ENCODE data around the gene TGOLN2. TPM values are rescaled to one million over a fixed set of nuclear protein-coding genes. Genes with fewer than 3 reads are reported as not detected.
"Not testable (repeated sequence)": the region's sequence is repeated elsewhere in the genome, so short reads cannot be mapped to it uniquely, and the experiment has no call there.

Gene TGOLN2
- total RNA-seq, 1 donor from 2014 or later, result 152 TPM

DNA sequence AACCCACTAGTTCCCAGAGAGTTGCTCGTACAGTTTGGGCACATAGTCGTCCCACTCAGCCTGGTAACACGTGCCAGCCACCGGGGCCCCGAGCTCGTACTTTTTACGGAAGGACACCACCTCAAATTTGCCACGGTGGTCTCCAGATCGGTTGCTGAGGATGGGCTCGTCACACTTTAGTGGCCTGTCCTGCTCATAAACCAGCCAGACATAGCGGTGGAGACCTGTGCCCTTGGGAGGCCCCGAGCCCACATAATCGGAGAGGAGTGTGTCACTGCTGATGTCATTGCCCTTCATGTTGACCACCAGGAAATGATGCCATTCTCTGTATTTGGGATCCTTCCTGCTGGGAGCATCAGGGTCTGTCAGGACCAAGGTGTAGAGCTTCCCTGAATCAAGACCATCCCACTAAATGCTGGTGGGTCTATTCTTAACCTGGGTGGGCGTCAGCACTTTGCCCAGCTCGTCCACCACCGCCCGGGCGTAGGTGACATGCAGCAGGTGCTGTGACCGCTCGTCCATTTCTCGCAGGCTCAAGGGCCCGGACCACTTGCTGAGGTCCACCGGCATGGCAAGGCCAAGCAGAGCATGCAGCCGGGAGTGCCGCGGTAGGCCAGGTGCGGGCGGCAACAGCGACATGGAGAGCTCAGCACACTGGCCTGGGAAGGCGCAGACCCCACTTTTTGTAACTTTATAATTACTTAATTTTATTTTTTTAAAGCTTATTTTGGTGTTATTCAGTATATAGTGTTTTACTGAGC lies 13.7 kb upstream of the TGOLN2 start:
- intact Hi-C loops (cut with micrococcal nuclease), result no loop called here

DNA sequence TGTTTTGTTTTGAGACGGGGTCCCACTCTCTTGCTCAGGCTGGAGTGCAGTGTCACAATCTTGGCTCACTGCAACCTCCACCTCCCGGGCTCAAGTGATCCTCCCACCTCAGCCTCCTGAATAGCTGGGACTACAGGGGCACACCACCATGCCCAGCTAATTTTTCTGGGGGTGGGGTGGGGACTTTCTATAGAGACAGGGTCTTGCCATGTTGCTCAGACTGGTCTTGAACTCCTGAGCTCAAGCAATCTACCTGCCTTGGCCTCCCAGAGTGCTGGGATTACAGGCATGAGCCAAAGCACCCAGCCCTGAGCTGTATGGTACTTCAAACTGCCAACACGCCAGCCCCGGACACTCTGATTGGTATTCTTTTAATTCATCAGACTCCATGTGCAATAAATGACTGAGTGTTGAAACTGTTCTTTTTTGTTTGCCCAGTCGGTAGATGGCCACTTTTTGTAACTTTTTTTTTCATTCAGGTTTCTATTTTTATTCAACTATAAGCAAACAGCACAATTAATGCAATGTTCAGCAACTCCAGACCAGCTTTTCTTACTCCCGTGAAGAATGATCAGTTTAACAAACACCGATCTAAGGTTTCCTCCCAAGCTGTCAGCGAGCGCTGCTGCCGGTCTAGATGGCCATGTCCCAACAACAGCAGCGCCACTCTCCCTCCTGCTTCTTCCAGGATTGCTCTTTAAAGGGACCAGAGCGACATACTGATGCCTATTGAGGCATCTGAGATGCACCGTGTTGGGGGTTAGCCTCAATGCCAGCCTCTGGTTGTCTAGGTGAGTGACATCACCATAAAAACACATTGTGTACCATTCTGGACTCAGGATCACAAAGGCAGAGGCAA lies 12.5 kb upstream of the TGOLN2 start:
- intact Hi-C loops (cut with micrococcal nuclease), result no loop called here

DNA sequence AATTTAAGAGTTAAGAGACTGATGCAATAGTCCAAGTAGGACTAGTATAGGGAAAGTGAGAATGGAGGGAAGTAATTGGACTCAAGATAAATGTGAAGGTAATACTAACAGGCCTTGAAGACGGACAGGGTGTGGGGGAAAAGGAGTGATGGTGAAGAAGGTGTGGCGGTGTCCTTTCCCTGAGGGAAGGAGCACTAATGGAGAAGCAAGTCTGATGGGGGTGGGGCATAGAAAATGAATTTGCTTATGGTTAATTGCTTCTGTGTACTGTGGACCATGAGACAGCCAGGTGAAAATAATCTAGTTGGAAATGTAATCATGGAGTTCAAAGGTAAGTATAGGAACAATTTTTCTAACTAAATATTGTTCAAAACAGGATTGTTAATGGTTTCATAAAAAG lies 7.1 kb upstream of the TGOLN2 start:
- intact Hi-C loops (cut with micrococcal nuclease), result no loop called here

DNA sequence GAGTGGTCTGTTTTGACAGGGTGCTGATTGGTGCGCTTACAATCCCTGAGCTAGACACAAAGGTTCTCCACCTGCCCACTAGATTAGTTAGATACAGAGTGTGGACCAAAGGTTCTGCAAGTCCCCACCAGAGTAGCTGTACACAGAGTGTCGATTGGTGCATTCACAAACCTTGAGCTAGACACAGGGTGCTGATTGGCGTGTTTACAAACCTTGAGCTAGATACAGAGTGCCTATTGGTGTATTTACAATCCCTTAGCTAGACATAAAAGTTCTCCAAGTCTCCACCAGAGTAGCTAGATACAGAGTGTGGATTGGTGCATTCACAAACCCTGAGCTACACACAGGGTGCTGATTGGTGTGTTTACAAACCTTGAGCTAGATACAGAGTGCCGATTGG lies 6.1 kb upstream of the TGOLN2 start:
- intact Hi-C loops (cut with micrococcal nuclease), result not testable (repeated sequence)

DNA sequence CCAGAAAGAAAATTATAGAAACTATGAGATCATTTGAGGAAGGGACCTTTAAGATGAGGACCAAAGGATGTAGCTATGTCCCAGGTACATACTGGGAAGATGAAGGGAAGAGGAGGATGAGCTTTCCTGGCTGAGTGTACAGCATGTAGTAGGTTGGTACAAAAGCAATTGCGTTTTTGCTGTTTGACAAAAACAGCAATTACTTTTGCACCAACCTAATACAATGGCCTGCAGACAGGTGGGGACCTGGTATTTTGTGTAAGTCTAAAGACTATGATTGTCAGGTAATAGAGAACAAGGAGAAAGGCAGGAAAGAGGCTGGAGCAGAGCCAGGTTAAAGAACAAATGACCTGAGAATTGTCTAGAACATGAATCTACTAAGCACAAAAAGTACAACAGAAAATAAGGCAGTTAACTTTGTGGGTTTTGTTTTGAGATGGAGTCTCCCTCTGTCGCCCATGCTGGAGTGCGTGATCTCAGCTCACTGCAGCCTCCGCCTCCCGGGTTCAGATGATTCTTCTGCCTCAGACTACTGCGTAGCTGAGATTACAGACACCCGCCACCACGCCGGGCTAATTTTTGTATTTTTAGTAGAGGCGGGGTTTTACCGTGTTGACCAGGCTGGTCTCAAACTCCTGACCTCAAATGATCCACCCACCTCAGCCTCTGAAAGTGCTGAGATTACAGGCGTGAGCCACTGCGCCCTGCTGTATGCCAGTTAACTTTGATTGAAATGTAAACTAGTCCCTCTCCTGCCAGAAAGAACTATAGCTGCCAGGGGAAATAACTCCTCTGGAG lies 3.2 kb upstream of the TGOLN2 start:
- intact Hi-C loops (cut with micrococcal nuclease), result no loop called here

DNA sequence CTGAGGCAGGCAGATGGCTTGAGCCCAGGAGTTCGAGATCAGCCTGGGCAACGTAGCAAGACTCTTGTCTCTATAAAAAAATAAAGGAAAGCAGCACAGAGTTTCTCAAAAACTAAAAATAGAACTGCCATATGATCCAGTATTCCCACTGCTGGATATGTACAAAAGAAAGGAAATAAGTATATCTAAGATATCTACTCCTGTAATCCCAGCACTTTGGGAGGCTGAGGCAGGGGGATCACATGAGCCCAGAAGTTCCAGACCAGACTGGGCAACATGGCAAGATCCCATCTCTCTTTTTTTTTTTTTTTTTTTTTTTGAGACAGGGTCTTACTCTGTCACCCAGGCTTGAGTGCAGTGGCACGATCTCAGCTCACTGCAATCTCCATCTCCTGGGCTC lies 1.9 kb upstream of the TGOLN2 start:
- intact Hi-C loops (cut with micrococcal nuclease), result loop anchor here (10.0 kb wide), 1 partner anchor 865 kb away; the partner anchor contains the start of genes IMMT and MRPL35

DNA sequence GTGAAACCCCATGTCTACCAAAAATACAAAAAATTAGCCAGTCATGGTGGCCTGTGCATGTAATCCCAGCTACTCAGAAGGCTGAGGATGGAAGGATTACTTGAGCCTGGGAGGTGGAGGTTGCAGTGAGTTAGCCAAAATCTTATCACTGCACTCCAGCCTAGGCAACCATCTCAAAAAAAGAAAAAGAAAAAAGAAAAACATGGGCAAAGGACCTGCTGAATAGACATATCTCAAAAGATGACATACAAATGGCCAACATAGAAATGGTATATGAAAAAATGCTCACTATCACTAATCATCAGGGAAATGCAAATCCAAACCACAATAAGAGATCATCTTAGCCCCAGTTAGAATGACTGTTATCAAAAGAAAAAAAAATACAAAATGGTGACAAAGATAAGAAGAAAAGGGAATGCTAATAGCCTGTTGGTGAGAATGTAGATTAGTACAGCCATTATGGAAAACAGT lies 1.4 kb upstream of the TGOLN2 start:
- intact Hi-C loops (cut with micrococcal nuclease), result loop anchor here (10.0 kb wide), 1 partner anchor 866 kb away; the partner anchor contains the start of genes IMMT and MRPL35

DNA sequence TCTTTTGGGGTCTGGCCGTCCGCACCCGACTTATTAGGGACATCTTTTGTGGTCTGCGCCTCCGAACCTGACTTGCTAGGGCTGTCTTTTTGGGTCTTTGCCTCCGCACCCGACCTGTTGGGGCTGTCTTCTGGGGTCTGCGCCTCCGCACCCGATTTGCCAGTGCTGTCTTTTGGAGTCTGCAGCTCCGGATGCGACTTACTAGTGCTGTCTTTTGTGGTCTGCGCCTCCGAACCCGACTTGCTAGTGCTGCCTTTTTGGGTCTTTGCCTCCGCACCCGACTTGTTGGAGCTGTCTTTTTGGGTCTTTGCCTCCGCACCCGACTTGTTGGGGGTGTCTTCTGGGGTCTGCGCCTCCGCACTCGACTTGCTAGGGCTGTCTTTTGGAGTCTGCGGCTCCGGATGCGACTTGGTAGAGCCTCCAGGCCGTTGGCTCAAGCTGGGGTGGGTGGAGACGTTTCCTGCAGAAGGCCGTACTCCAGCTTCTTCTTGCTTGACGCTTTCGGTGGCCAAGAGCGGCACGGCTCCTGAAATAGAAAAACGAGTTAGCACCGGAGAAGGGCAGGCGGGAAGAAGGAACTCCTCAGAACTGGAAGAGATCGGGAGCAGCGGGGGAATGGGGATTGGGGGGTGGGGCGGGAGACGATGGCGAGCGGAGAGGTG lies 498 bp downstream of the TGOLN2 start:
- intact Hi-C loops (cut with micrococcal nuclease), result loop anchor here (2.0 to 10.0 kb wide), 4 partner anchors 36 to 868 kb away; partner anchors contain the start of genes IMMT, MRPL35 and PTCD3

DNA sequence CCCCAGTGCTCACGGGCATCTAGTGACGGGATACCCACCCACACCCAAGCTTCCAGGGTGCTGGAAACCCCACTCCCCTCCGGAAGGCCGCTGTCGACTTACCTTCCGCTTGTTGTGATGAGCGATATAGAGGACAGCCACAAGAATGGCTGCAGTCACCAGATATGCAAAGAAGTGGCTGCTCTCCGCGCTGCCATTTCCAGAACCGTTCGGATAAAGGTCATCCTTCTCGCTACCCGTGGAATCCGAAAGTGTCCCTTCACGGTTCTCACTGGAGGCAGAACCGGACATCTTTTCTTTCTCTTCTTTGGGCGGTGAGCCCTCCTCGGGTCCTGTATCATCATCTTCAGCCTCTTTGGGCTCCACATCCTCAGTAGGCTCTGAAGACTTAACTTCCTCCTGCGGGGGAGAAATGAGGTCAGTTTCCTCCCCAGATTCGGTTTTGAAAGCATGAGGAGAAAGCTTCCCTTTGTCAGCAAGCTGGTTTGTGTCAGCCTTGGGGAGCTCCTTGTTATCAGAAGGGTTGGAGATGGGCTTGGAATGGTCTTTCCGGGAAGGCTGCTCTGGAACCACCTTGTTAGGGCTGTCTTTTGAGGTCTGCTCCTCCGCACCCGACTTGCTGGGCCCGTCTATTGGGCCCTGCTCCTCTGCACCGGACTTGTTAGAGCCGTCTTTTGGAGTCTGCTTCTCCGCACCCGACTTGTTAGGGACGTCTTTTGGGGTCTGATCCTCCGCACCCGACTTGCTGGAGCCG lies 1.2 kb downstream of the TGOLN2 start:
- intact Hi-C loops (cut with micrococcal nuclease), result loop anchor here (1.0 to 10.0 kb wide), 6 partner anchors 26 to 868 kb away; partner anchors contain the start of genes IMMT, MRPL35 and PTCD3

DNA sequence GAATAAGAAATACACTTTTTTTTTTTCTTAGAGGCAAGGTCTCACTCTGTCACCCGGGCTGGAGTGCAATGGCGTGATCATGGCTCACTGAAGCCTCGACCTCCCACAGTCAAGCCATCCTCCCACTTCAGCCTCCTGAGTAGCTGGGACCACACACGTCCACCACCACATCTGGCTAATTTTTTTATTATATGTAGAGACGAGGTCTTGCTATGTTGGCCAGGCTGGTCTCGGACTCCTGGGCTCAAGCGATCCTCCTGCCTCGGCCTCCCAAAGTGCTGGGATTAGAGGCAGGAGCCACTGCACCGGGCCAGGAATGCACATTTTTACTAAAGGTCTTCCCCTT lies 2.4 kb downstream of the TGOLN2 start:
- intact Hi-C loops (cut with micrococcal nuclease), result loop anchor here (10.0 kb wide), 1 partner anchor 869 kb away; the partner anchor contains the start of genes IMMT and MRPL35

DNA sequence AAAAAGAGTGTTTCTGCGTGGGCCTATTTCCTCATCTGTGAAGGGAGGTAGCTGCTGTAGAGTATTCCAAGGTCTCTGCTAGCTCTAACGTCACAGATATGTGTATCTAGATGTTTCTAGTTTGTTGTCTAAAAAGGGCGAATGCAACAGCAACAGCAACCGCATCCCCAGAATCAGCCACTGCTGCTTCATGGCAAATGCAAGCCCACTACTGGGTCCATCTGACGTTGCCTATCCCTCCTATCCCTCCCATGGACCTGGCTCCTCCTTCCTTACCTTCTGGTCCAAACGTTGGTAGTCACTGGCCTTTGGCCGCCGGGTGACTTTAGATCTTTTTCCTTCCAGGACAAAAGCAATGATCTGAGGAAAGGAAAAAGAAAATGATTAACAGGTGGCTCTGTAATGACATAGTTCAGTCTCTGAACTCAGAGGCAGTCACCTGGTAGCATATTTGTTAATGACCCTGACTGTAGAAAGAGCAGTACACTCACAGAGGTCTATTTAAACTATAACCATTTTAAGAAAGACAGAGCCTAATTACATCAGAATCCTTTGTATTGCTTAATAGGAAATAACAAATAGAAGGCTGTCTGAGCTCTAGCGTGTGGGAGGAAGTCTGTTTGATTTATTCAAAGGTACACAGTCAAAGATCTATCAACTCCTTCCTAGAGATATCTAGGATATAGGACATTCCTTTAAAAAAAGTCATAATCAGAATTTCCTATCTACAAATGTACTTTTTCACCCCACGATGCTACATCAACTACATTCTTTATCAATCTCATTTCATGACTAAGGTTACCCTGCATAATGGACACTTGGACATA lies 2.9 kb downstream of the TGOLN2 start:
- intact Hi-C loops (cut with micrococcal nuclease), result loop anchor here (10.0 kb wide), 1 partner anchor 870 kb away; the partner anchor contains the start of genes IMMT and MRPL35

DNA sequence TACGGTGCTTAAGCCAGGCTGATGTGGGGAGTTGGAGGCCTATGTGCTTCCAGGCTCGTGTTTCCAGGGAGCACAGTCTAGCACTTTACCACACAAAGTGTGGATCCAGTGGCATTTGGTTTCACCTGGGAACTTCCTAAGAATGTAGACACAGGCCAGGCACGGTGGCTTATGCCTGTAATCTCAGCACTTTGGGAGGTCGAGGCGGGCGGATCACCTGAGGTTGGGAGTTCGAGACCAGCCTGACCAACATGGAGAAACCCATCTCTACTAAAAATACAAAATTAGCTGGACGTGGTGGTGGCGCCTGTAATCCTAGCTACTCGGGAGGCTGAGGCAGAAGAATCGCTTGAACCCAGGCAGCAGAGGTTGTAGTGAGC lies 3.8 kb downstream of the TGOLN2 start:
- intact Hi-C loops (cut with micrococcal nuclease), result loop anchor here (10.0 kb wide), 1 partner anchor 871 kb away; the partner anchor contains the start of genes IMMT and MRPL35

DNA sequence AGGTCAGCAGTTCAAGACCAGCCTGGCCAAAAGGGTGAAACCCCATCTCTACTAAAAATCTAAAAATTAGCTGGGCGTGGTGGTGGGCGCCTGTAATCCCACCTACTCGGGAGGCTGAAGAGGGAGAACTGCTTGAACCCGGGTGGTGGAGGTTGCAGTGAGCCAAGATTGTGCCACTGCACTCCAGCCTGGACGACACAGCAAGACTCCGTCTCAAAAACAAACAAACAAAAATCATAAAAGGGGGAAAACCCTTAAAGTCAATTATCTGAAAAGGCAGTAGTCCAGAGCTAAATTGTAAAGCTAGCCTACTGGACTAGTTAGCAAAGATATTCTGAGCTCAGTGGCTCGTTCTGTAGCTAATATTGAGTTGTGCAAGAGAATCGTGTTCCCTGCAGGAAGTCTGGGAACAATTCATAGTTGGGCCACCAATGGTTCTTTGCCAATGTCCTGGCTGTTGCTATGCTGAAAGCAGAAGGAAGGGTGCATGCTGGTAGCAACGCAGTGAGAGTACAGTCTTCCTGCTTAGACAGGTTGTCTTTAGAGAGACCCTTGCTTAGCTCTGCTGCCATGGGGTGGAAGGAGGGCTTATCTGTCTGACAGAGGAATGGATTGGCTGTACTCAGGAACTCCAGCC lies 4.3 kb downstream of the TGOLN2 start:
- intact Hi-C loops (cut with micrococcal nuclease), result loop anchor here (10.0 kb wide), 1 partner anchor 871 kb away; the partner anchor contains the start of genes IMMT and MRPL35

DNA sequence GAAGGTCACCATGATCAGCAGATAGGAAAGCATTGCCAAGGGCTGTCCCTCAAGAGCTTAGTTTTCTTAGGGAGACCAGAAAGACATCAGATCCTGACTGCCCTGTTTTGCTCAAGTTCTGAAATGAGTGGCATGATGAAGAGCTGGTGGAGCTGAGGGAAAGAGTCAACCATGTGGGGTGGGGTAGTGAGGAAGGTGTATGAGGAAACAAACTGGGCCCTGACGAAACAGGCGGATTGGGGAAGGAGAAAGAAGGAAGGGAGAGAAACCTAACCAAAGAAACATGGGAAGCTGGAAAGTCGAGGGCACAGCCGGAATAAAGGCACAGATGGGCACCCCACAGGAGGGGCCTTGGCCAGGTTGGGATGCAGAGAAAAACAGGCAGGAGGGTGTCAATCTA lies 8.0 kb downstream of the TGOLN2 start:
- intact Hi-C loops (cut with micrococcal nuclease), result loop anchor here (10.0 kb wide), 1 partner anchor 875 kb away; the partner anchor contains the start of genes IMMT and MRPL35

DNA sequence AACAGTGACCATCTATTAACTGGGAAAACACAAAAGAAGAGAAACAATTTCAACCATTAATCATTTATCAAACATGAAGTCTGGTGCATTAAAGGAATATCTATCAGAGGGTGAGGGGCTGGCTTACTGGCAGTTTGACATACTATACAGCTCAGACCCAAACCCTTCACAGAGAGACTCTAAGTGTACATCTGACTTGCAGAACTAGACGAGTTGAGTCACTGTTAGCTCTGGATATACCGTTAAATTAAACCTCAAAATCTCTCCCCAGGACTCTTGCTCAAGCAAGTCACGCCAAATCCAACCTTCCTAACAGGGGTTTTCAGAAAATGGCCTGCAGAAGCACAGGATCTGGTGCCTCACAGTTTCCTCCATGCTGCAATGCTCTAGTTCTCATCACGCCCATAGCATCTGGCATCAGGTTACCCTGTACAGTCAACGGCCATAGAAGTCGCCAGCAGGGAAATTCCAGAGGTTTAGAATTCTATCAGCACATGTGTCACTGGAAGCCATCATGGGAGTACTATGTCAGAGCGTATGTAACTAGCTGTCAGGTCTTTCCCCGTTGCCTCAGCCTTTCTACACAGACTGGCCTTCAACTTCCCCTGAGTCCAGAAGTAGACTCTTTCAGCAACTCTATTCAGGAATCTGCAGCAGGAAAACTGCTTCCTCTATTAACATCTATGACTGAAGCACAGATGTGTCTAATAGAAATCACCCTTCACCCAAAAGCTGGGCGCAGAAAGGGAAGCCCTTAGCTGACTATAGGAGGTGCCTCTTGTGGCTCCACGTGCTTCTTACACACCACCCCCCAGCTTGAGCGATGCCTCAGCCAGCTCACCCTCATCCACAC lies 9.3 kb downstream of the TGOLN2 start:
- intact Hi-C loops (cut with micrococcal nuclease), result no loop called here

DNA sequence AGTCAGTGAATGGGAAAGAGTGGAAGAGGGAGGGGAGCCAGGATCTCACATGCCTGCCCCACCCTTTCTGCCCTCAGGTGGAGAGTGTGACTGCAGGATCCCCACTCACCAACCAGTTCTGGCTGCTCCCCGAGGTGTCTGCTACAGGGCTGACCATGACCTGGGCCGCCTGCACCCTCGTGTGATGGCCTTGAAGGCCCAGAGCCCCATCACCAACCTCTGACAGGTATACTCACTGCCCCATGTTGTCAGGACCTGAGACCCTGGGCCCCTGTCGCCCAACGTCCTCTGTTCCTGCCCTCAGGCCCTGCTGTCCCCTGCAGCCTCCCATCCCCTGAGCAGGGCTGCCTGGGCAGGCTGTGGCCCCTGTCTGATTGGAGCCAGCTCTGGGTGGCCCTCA lies 11.9 kb downstream of the TGOLN2 start:
- intact Hi-C loops (cut with micrococcal nuclease), result not testable (repeated sequence)

DNA sequence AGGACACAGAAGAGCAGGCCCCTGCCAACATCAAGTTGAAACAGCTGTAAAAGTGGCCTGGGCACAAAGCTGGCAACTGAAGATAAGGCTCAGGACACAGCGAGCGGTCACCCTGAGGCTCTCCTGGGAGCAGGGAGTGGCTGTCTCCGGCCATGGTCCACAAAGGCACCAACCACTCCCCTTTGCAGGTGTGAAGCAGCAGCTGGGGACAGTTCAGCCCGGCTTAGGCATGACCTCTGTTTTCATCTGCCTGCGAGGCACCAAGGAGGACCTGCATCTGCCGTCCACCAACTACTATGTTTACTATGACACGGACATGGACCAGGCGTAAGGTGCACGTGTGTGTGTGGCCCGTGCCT lies 12.9 kb downstream of the TGOLN2 start:
- intact Hi-C loops (cut with micrococcal nuclease), result no loop called here
